GM06990 (cell line): Measurements from ENCODE around the gene CFAP157.

Experiments used
- DNase-seq: peaks from one replicate; pipeline ENCODE4 v3.0.0-alpha.2; 2011; ENCODE audit not compliant: insufficient read length; ENCODE audit errors: extremely low read depth
- H3K27me3 ChIP-seq: replicated peaks from 2 replicates; pipeline ENCODE4 v1.6.0; 2011; ENCODE audit warnings: low read length; ENCODE audit not compliant: control insufficient read depth, insufficient read depth
- H3K36me3 ChIP-seq: 2 replicates; pipeline ENCODE4 v1.5.1; 2011; ENCODE audit warnings: low read length; ENCODE audit not compliant: control insufficient read depth, insufficient read depth
- H3K4me3 ChIP-seq: replicated peaks from 2 replicates; pipeline ENCODE4 v1.5.1; 2011; ENCODE audit warnings: low read depth, mild to moderate bottlenecking, control low read depth, low read length
- TF ChIP-seq, protein P1 (sequence below): IDR thresholded peaks from 2 replicates; pipeline ENCODE4 v1.5.1; 2011; ENCODE audit warnings: low read length, control low read depth, mild to moderate bottlenecking, inconsistent platforms; ENCODE audit not compliant: insufficient read depth, poor library complexity, severe bottlenecking

The CFAP157 gene

DNA sequence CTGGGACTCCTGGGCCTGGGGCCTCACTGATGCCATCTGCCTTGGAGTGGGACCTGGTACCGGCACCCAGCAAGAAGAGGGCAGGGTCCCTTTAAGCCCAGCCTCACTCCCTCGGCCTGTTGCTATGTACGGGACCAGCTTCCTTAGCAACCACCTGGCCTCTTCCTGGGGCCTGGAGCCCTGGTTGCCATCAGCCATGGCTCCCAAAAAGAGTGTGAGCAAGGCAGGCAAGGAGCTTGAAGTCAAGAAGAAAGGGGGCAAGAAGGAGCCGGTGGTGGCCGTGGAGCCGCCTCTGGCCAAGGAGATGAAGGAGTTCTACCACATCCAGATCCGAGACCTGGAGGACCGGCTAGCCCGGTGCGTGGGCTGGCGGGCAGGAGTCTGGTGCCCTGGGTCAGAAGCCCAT is at the start of gene CFAP157:
CFAP157 (plus strand) TSS at position 153 of the 406 bp plus-strand sequence; CDS start at position 197, 44 bp downstream.
- Histone ChIP-seq H3K36me3 (no peaks in the 10 kb centered on the region), H3K4me3 (no peak within 1 kb of the TSS), H3K27me3 (no peaks in the 10 kb centered on the region)
- TF ChIP-seq, protein P1, sequence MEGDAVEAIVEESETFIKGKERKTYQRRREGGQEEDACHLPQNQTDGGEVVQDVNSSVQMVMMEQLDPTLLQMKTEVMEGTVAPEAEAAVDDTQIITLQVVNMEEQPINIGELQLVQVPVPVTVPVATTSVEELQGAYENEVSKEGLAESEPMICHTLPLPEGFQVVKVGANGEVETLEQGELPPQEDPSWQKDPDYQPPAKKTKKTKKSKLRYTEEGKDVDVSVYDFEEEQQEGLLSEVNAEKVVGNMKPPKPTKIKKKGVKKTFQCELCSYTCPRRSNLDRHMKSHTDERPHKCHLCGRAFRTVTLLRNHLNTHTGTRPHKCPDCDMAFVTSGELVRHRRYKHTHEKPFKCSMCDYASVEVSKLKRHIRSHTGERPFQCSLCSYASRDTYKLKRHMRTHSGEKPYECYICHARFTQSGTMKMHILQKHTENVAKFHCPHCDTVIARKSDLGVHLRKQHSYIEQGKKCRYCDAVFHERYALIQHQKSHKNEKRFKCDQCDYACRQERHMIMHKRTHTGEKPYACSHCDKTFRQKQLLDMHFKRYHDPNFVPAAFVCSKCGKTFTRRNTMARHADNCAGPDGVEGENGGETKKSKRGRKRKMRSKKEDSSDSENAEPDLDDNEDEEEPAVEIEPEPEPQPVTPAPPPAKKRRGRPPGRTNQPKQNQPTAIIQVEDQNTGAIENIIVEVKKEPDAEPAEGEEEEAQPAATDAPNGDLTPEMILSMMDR, result no peak
- no peak for DNase-seq

DNA sequence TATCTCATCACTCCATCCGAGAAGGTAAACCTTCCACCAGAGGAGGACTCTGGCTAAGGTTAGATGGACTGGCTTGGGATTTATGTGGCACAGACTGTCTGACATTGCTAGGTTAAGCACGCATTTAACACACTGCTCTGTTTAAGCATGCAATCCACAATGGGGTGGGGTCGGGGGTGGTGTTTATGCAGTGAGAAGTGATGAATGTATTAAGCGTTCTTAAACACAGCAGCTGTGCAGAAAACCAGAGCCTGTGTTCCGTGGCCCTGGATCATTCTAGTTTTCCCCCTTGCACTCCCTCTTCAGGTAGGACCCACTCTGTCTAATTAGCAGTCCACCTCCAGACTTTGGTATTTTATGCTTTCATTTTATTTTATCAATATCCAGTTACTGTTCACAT is 48.4 kb upstream of the CFAP157 start:
- no peak for DNase-seq
- no peaks in the 10 kb centered on the region for H3K36me3 ChIP-seq
- no peaks in the 10 kb centered on the region; the same call in 1 of the 2 replicates for H3K27me3 ChIP-seq
- TF ChIP-seq, protein P1, result no peak
- H3K4me3 ChIP-seq, result no peak overlapping the region

DNA sequence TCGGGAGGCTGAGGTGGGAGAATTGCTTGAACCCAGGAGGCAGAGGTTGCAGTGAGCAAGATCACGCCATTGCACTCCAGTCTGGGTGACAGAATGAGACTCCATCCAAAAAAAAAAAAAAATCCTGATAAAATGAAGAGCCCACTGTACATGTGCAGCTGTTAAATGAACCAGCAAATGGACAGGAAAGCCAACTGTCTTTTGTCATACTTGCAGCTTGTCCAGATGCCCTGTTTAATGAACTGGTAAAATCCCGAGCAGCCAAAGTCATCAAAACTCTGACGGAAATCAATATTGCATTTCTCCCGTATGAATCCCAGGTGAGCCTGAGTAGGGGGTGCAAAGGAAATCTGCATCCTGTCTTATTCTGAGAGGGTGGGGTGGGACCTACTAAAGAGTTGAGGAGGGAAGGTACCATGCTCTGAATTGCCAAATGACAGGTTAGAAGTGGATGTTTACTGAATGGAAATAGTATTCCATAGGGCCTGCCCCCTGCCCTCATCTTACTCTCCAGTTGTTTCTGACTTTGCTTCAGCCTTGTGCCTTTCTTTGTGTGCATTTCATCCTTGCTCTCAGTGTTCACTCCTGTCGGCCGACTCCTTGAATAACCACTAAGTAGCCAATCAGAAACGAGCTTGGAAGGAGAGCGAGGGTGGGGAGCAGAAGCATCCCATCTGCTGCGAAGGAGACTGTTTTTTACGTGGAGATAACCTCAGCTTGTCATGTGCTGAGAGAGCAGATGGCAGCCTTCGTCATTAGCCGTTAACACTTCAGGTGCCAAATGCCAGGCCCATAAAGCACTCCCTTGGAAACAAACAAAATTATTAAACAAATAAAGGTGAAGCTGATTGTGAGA is 45.7 kb upstream of the CFAP157 start:
- Histone ChIP-seq H3K36me3 (no peaks in the 10 kb centered on the region), H3K4me3 (no peak overlapping the region), H3K27me3 (no peaks in the 10 kb centered on the region; the same call in 1 of the 2 replicates)
- TF ChIP-seq, protein P1, result no peak
- no peak for DNase-seq

DNA sequence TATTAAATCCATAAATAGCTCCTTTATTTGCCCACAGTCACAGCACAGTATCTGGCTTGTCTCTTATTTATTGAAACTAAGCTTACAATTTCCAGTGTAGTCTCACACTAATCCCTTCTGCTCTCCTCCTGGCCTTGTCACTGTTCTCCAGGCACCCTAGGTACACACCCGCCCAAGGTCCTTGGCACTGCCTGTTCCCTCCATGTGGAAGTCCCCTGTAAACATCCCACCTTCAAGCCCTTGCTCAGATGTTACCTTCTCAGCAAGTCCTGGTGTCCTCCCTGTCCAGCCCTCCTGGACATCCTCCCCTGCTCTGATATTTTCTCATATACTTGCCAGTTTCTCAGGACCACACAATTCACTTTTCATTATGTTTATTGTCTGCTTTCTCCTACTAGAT is 44.2 kb upstream of the CFAP157 start:
- Histone ChIP-seq H3K4me3 (no peak overlapping the region), H3K36me3 (no peaks in the 10 kb centered on the region), H3K27me3 (no peaks in the 10 kb centered on the region; the same call in 1 of the 2 replicates)
- TF ChIP-seq, protein P1, result no peak
- no peak for DNase-seq

DNA sequence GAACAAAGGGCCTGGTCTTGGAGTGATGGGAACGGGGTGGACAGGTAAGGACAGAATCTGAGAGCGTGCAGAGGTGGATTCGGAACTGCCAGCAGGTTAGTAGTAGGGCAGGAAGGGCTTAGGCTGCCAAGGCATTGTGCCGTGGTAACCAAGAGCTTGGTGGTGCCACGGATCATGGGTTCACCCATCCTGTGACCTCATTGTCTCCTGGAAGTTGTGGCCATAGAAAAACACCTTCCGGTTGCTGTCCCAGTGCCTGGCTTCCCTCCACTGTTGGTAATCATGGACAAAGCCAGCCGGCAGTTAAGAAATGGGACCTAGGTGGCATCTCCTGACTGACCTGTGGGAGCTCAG is 42.5 kb upstream of the CFAP157 start:
- DNase-seq, result no peak
- H3K4me3 ChIP-seq, result no peak overlapping the region
- no peaks in the 10 kb centered on the region for H3K36me3 ChIP-seq
- TF ChIP-seq, protein P1, result no peak
- H3K27me3 ChIP-seq, result no peaks in the 10 kb centered on the region; the same call in 1 of the 2 replicates
